Gastroesophageal sphincter (tissue), 3 donors: ENCODE measurements around the gene PHF21B.

Source experiments
- CTCF ChIP-seq, 4 experiments: fragments of 200-600 bp in 2 of 4; fragments of 450-650 bp in 2 of 4; sonication (generic) in 1 of 4; IDR thresholded peaks; one replicate each; pipeline ENCODE4 v1.5.1; 2017 to 2019; ENCODE audit warnings: antibody characterized with exemption in 4 of 4, mild to moderate bottlenecking in 2 of 4, moderate library complexity in 2 of 4
- EP300 ChIP-seq: sonication (generic); formaldehyde crosslinking; IDR thresholded peaks from one replicate; pipeline ENCODE4 v1.6.1; 2017; ENCODE audit warnings: antibody characterized with exemption, mild to moderate bottlenecking

GRCh38 chr22:44831885-44832284 is 177.9 kb downstream of the PHF21B start:
- no peak for TF ChIP-seq CTCF (IDR thresholded peaks at IDR 0.05)
- no peak for TF ChIP-seq EP300
